ENCODE data around the gene NDUFAF4.

The NDUFAF4 gene

GRCh38 chr6:96939007-96939805, 41.5 kb upstream of the NDUFAF4 start (continued):
- TF ChIP-seq SCRT2 (tag by site-specific recombination; IDR thresholded peaks at IDR 0.05) (no peak), ZNF169 (tag by site-specific recombination; IDR thresholded peaks at IDR 0.05) (no peak), ZNF423 (tag by site-specific recombination; IDR thresholded peaks at IDR 0.05) (no peak), ZNF274 (IDR thresholded peaks at IDR 0.05; ENCODE audit: low read length) (no peak), ZNF274 (tag by site-specific recombination; IDR thresholded peaks at IDR 0.05; ENCODE audit: borderline replicate concordance) (no peak), ZNF335 (tag by site-specific recombination; conservative IDR thresholded peaks at IDR 0.05) (no peak), ZNF211 (tag by site-specific recombination; IDR thresholded peaks at IDR 0.05; ENCODE audit: low read depth) (no peak), KLF9 (tag by site-specific recombination; IDR thresholded peaks at IDR 0.05; ENCODE audit: low read depth) (no peak), ZBTB17 (tag by site-specific recombination; IDR thresholded peaks at IDR 0.05) (no peak), PRDM10 (tag by site-specific recombination; IDR thresholded peaks at IDR 0.05) (no peak; the same call in 1 of the 2 replicates), GLIS2 (tag by site-specific recombination; IDR thresholded peaks at IDR 0.05) (no peak), MEIS1 (CRISPR knock-in tag; IDR thresholded peaks at IDR 0.05; ENCODE audit: borderline replicate concordance) (peak; percentile 75; the same call in 1 of the 2 replicates), ZNF610 (tag by site-specific recombination; IDR thresholded peaks at IDR 0.05; ENCODE audit: borderline replicate concordance) (no peak), KLF17 (tag by site-specific recombination; IDR thresholded peaks at IDR 0.05) (no peak), ZBTB1 (tag by site-specific recombination; IDR thresholded peaks at IDR 0.05) (no peak), YY2 (tag by site-specific recombination; IDR thresholded peaks at IDR 0.05) (no peak), ZNF280D (tag by site-specific recombination; IDR thresholded peaks at IDR 0.05) (no peak), ZNF658 (tag by site-specific recombination; IDR thresholded peaks at IDR 0.05) (no peak), ZNF660 (tag by site-specific recombination; IDR thresholded peaks at IDR 0.05) (peak; percentile 60; the same call in 1 of the 2 replicates), ZNF223 (tag by site-specific recombination; IDR thresholded peaks at IDR 0.05) (no peak), ZNF670 (tag by site-specific recombination; IDR thresholded peaks at IDR 0.05; ENCODE audit: low read depth) (no peak), GLIS1 (tag by site-specific recombination; IDR thresholded peaks at IDR 0.05) (no peak), ZBTB21 (tag by site-specific recombination; IDR thresholded peaks at IDR 0.05) (peak; percentile 43; the same call in 1 of the 2 replicates), ATF2 (tag by site-specific recombination; IDR thresholded peaks at IDR 0.05; ENCODE audit: low read depth) (no peak)
- TF ChIP-seq, protein P1, sequence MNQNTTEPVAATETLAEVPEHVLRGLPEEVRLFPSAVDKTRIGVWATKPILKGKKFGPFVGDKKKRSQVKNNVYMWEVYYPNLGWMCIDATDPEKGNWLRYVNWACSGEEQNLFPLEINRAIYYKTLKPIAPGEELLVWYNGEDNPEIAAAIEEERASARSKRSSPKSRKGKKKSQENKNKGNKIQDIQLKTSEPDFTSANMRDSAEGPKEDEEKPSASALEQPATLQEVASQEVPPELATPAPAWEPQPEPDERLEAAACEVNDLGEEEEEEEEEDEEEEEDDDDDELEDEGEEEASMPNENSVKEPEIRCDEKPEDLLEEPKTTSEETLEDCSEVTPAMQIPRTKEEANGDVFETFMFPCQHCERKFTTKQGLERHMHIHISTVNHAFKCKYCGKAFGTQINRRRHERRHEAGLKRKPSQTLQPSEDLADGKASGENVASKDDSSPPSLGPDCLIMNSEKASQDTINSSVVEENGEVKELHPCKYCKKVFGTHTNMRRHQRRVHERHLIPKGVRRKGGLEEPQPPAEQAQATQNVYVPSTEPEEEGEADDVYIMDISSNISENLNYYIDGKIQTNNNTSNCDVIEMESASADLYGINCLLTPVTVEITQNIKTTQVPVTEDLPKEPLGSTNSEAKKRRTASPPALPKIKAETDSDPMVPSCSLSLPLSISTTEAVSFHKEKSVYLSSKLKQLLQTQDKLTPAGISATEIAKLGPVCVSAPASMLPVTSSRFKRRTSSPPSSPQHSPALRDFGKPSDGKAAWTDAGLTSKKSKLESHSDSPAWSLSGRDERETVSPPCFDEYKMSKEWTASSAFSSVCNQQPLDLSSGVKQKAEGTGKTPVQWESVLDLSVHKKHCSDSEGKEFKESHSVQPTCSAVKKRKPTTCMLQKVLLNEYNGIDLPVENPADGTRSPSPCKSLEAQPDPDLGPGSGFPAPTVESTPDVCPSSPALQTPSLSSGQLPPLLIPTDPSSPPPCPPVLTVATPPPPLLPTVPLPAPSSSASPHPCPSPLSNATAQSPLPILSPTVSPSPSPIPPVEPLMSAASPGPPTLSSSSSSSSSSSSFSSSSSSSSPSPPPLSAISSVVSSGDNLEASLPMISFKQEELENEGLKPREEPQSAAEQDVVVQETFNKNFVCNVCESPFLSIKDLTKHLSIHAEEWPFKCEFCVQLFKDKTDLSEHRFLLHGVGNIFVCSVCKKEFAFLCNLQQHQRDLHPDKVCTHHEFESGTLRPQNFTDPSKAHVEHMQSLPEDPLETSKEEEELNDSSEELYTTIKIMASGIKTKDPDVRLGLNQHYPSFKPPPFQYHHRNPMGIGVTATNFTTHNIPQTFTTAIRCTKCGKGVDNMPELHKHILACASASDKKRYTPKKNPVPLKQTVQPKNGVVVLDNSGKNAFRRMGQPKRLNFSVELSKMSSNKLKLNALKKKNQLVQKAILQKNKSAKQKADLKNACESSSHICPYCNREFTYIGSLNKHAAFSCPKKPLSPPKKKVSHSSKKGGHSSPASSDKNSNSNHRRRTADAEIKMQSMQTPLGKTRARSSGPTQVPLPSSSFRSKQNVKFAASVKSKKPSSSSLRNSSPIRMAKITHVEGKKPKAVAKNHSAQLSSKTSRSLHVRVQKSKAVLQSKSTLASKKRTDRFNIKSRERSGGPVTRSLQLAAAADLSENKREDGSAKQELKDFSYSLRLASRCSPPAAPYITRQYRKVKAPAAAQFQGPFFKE (tag by site-specific recombination; IDR thresholded peaks at IDR 0.05; ENCODE audit: borderline replicate concordance): no peak
